GM21529 (cell line): ENCODE results near the gene METAP2.

Source experiments
- ATAC-seq: cut with Tn5 transposase; IDR thresholded peaks from one replicate; pipeline ENCODE4 v1.9.1; 2021; ENCODE audit not compliant: unreplicated experiment

Gene METAP2

DNA sequence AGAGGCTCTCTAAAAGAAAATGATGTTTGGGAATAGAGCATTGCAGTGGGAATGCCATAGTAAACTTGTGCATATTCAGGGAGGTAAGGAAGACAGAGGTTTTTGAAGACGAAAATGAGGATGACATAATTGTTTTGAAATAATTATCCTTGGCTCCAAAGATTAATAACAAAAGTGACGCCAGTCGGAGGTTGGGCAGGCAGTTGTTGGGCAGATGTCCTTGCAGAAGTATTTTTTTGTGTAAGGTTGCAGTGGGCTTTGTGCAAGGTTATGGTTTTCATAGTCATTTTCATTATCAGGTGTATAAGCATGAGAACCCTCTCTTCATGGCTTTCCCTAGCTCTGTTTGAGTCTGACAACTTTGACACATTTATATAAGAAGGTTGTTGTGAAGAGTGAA, 35.3 kb downstream of the METAP2 start:
- ATAC-seq = no peak

- no peak for ATAC-seq
Measured at GRCh38 chr12:95511977-95512376, 38.0 kb downstream of the METAP2 start.

DNA sequence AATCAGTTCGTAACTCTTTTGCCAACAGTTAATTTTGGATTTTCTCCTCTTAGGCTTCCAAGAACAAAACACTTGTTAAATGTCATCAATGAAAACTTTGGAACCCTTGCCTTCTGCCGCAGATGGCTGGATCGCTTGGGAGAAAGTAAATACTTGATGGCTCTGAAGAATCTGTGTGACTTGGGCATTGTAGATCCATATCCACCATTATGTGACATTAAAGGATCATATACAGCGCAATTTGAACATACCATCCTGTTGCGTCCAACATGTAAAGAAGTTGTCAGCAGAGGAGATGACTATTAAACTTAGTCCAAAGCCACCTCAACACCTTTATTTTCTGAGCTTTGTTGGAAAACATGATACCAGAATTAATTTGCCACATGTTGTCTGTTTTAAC, 39.6 kb downstream of the METAP2 start:
- ATAC-seq = no peak

- ATAC-seq = no peak
Measured at GRCh38 chr12:95515197-95515596, 41.2 kb downstream of the METAP2 start.

- ATAC-seq = no peak
Measured at GRCh38 chr12:95516757-95517156, 42.8 kb downstream of the METAP2 start.

- no peak for ATAC-seq
Measured at GRCh38 chr12:95517246-95517645, 43.3 kb downstream of the METAP2 start.

DNA sequence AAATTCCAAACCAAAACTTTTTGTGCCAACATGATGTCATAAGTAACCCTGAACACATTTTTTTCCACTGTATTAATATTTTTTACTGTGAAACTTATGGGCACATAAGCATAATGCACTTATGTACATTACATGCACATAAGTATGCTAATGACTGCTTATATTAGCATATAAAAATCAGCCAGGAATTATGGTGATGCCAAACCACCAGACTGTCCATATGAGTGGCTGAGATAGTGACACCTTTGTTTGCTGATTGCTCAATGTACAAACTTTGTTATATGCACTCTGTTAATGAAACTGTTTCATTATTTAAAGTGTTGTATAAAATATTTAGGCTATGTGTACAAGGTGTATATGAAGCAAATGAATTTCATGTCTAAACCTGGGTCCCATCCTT, 45.0 kb downstream of the METAP2 start:
- no peak for ATAC-seq

GRCh38 chr12:95520816-95521215, 46.9 kb downstream of the METAP2 start:
- ATAC-seq = no peak

DNA sequence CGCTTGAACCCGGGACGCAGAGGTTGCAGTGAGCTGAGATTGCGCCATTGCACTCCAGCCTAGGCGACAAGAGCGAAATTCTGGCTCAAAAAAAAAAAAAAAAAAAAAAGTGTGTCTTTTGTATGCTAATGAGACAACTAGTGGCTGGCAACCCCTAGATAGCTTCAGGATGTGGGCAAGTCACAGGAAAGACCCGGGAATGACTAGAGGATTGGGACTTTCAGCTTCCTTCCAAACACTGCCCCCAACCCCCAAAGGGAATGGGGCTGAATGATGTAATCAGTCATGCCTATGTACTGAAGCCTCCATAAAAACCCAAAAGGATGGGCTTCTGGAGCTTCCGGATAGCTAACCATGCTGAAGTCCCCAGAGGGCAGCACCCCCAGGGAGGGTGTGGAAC, 48.7 kb downstream of the METAP2 start:
- ATAC-seq = no peak

DNA sequence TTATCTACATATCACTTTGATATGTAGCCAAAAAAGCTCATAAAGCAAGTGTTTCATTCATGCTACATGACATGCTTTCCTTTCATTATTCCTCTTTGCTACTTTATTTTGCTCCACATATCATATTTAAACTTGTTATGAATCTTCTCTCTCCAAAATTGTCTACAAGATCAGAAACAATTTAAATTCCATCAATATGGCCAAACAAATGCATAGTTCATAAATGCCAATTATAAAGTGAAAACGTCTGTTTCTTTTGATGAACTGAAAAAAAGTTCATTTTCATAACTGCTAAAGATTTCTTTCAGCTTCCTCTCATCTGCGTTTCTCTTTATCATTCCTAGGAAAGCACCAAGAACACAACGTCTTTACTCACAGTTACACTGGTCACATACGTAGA, 54.5 kb downstream of the METAP2 start:
- ATAC-seq = no peak

GRCh38 chr12:95529693-95530225, 55.8 kb downstream of the METAP2 start:
- ATAC-seq = no peak

GRCh38 chr12:95532851-95533250, 58.9 kb downstream of the METAP2 start:
- no peak for ATAC-seq

DNA sequence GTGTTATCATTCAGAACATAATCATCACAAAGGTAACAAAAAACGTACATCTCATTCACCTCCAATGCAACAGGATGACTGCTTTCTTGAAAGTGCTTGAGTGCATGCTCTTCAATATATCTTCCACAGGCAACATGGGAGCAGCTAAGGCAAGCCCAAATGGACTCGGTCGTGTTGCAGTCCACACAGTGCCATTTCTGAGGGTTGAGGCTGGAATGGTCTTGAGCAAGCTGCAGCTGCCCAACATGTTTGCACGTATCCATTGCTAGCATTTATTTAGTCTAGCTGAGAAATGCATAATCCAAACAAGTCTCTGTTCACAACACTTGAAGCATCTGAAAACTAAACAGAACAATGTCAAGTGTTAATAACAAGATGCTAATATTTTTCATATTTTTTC, 60.0 kb downstream of the METAP2 start:
- ATAC-seq = no peak

GRCh38 chr12:95538006-95538405, 64.1 kb downstream of the METAP2 start:
- ATAC-seq = no peak

GRCh38 chr12:95538656-95539055, 64.7 kb downstream of the METAP2 start:
- ATAC-seq = no peak

DNA sequence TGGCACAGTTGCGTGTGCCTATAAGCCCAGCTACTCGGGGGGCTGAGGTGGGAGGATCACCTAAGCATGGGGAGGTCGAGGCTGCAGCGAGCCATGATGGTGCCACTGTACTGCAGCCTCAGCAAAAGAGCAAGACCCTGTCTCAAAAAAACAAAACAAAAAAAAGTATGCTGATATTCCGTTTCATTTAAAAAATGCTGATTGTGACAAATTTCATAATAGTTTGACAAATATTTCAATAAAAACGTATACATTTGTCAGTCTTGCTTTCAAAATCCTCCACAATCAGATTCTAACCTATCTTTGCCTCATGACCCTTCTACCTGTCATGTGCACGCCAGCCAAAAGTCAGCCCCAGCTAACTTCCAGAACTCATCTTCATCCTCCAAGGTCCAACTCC, 67.5 kb downstream of the METAP2 start:
- no peak for ATAC-seq

DNA sequence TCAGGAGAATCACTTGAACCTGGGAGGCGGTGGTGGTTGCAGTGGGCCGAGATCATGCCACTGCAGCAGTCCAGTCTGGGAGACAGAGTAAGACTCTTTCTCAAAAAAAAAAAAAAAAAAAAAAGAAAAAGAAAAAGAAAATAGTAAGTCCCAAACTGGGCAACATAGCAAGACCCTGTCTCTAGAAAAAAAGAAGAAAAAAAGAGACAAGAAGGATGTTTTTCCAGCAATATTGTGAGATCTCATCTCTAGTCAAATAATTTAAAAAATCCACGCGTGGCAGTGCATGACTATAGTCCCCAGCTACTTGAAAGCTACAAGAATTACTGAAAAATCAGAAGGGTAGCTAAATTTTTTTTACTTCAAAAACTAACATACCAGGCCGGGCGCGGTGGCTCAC, 69.4 kb downstream of the METAP2 start:
- no peak for ATAC-seq

DNA sequence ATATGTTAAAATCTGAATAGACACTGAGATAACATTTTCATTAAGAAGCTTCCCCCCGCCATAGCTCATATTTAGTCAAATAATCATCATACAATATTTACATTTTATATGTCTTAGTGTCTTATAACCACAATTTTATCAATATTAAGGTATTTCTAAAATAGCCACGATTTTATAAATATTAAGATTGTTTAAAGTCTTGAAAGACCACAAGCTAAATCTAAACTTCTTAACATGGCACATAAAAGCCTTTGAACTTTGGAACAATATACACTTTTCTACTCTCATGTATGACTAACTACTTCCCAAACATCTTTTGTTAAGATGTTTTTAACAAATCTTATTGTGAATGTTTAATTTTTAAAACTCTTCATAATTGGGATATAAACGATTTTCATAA, 70.8 kb downstream of the METAP2 start:
- no peak for ATAC-seq

DNA sequence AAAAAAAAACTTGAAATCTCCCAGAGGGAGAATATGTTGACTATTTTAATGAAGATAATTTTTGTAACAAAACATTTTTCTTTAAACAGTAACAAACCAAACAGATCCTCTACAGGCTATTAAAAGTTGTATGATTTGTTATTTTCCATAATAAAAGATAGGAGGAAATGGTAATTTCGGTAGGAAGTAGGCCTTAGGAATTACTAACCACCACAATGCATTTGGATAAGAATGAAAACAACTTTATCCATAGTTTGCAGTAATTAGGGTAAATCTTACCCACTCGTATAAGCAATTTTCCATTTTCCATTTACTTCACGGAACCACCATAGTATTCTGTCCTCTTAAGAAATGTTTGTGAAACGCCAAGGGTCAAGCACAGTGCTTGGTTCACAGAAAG, 71.4 kb downstream of the METAP2 start:
- no peak for ATAC-seq

DNA sequence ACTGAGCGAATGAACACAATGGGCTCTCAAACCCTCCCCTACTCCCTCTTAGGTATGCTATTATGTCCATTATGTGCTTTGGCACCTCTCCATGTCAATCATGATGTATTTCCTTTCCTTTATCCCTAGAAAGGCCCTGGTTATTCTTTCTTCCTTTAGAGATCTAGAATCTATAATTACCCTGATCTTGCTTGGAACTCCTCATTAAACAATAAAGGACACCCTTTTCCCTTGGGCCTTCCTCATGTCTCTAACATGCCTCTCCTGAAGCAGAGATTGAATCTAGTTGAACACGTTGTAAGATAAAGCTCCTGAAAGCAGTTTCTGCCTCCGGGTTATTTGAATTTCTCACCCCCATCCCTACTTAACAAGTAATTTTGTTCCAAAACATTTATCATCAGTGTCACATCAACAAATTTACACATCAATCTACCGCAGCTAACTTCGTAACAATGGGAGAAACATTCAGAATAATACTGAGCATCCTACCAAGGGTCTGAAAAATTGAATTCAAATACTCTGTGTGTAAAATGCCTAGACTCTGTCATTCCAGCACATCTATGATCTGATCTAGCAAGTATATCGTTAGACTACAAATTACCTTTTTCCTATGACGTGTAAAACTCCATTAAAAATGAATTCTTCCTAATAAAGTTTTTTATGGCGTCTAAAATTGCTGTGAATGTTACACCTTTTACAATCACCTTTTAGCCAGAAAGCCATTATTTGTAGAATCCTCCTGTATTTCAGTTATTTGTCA, 72.0 kb downstream of the METAP2 start:
- ATAC-seq = no peak

DNA sequence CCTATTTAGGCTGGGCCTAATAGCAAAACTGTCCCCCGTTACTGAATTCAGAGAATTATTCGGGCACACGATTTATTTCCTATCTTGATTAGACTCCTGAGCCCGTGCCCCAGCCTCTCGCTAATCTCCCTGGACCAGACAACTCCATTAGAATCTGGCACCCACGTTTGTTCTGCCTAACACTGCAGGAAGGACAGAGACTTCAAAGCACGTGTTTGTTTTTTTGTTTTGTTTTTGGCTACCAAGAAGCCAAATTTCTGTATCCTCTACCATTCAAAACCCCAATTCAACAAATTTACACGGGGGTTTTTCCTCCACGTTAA, 72.5 kb downstream of the METAP2 start:
- ATAC-seq = no peak

- no peak for ATAC-seq
Measured at GRCh38 chr12:95547522-95548055, 73.6 kb downstream of the METAP2 start.

DNA sequence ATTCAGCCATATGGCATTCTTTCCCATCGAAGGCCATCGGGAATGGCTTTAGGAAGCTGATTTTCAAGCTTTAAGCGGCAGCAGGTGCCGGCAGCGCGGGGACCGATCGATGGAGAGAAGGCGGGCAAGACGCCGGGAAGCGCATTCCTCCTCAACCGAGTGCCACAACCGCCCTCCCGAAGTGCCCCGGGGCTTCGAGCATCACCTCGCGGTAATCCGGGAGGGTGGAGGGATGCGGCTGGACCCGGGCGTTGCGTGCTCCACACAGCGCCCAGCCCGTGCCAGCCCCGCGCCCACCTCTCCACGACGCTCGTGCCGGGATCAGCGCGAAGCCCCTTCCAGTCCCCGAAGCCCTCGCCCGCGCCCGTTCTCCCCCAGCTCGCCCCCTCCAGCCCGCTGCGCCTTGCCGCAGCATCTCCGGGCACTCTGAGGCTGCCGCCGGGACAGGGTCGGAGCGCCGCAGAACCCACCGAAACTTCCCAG, 74.1 kb downstream of the METAP2 start:
- no peak for ATAC-seq
